Sigmoid colon (tissue), 7 donors: ENCODE measurements around the gene TOLLIP. TPM values are rescaled to one million over a fixed set of nuclear protein-coding genes. Genes with fewer than 3 reads are reported as not detected.

Experiments
- DNase-seq: peaks from one replicate; pipeline ENCODE4 v3.0.0-alpha.2; 2019
- H3K27ac ChIP-seq, 4 donors: fragments of 200-600 bp; sonication (generic); one replicate each; pipeline ENCODE4 v1.5.1; 2016 to 2019; ENCODE audit warnings: mild to moderate bottlenecking in 1 of 4
- H3K27me3 ChIP-seq, 3 donors: fragments of 200-600 bp; sonication (generic); one replicate each; pipeline ENCODE4 v1.5.1; 2019; ENCODE audit warnings: mild to moderate bottlenecking in 1 of 3
- H3K36me3 ChIP-seq, 4 donors: fragments of 200-600 bp; sonication (generic); one replicate each; pipeline ENCODE4 v1.5.1; 2016 to 2019
- H3K4me1 ChIP-seq, 4 donors: fragments of 200-600 bp; sonication (generic); one replicate each; pipeline ENCODE4 v1.5.1; 2017 to 2019
- H3K4me3 ChIP-seq, 4 donors: fragments of 200-600 bp; sonication (generic); one replicate each; pipeline ENCODE4 v1.5.1; 2017 to 2019; ENCODE audit warnings: mild to moderate bottlenecking in 2 of 4, moderate library complexity in 1 of 4
- H3K9me3 ChIP-seq, 4 donors: fragments of 200-600 bp in 3 of 4; sonication (generic) in 3 of 4; one replicate each; pipeline versions ENCODE4 v1.5.1 to v1.6.1; 2013 to 2019
- CTCF ChIP-seq, 4 experiments: fragments of 450-650 bp in 3 of 4; fragments of 200-600 bp in 1 of 4; IDR thresholded peaks; one replicate each; pipeline ENCODE4 v1.5.1; 2016 to 2019; ENCODE audit warnings: antibody characterized with exemption in 4 of 4, mild to moderate bottlenecking in 3 of 4, moderate library complexity in 2 of 4
- EP300 ChIP-seq, 4 donors: sonication (generic); formaldehyde crosslinking; IDR thresholded peaks; one replicate each; pipeline ENCODE4 v1.6.1; 2017; ENCODE audit warnings: antibody characterized with exemption in 4 of 4
- POLR2A ChIP-seq, 2 donors: fragments of 450-650 bp; IDR thresholded peaks; one replicate each; pipeline ENCODE4 v1.6.1; 2016; ENCODE audit warnings: antibody characterized with exemption in 2 of 2, mild to moderate bottlenecking in 2 of 2, moderate library complexity in 2 of 2
- POLR2AphosphoS5 ChIP-seq, 4 donors: sonication (generic); formaldehyde crosslinking; IDR thresholded peaks; one replicate each; pipeline ENCODE4 v1.6.1; 2017; ENCODE audit warnings: antibody characterized with exemption in 4 of 4
- WGBS, 2 donors: extraction: QIAGEN DNeasy Blood & Tissue Kit; methylation state at CpG; one replicate each; pipeline ENCODE4 v1.1.7; 2013; 5-methylcytosine and 5-hydroxymethylcytosine counted together
- intact Hi-C: fragments of 100-400 bp; cut with DNase I; formaldehyde crosslinking; loops from one replicate; pipeline ENCODE4 v1.15.1; 2023
- polyA plus RNA-seq, 3 donors: library from polyadenylated mRNA; stranded (reverse); fragments of 200-250 nt; gene quantifications; one replicate each; pipeline ENCODE4 v1.2.3, GENCODE V29; 2013
- total RNA-seq, 4 donors: library from RNA; depleted of rRNA; stranded (reverse); fragments of >200 nt; gene quantifications; one replicate each; pipeline ENCODE4 v1.1.0, GENCODE V29; 2016
- donor health status: healthy with polysubstance abuse.
- donor health status: Bipolar disorder and iron deficiency.
- donor health status: healthy.

The TOLLIP gene
- total and polyA plus RNA-seq, 7 donors: 25.0 to 41.2 (median 36.9) TPM

GRCh38 chr11:1238767-1239595 lies 70.5 kb downstream of the TOLLIP start:
- TF ChIP-seq POLR2AphosphoS5 (IDR thresholded peaks at IDR 0.05) (no peak), POLR2A (IDR thresholded peaks at IDR 0.05) (no peak), EP300 (IDR thresholded peaks at IDR 0.05) (no peak), CTCF (IDR thresholded peaks at IDR 0.05) (no peak)
- intact Hi-C loops: no loop called here
- WGBS, 2 donors: 35 to 63% methylated on average over 34 of the region's 34 CpGs
- Histone ChIP-seq H3K36me3 (no peaks in the 10 kb centered on the region), H3K4me1 (no peaks in the 10 kb centered on the region), H3K4me3 (no peak overlapping the region), H3K27ac (no peak overlapping the region), H3K9me3 (no peaks in the 10 kb centered on the region), H3K27me3 (no peaks in the 10 kb centered on the region)
- no peak for DNase-seq

GRCh38 chr11:1237851-1238250 lies 71.6 kb downstream of the TOLLIP start:
- DNase-seq: no peak
- Histone ChIP-seq H3K4me1 (no peaks in the 10 kb centered on the region), H3K36me3 (no peaks in the 10 kb centered on the region), H3K27ac (no peak overlapping the region), H3K9me3 (no peaks in the 10 kb centered on the region), H3K27me3 (no peaks in the 10 kb centered on the region), H3K4me3 (no peak overlapping the region)
- 76 to 84% methylated on average over 10 of the region's 10 CpGs for WGBS, 2 donors
- intact Hi-C loops: no loop called here
- TF ChIP-seq POLR2A (IDR thresholded peaks at IDR 0.05) (no peak), CTCF (IDR thresholded peaks at IDR 0.05) (no peak), EP300 (IDR thresholded peaks at IDR 0.05) (no peak), POLR2AphosphoS5 (IDR thresholded peaks at IDR 0.05) (no peak)

- no peak for DNase-seq
- WGBS, 2 donors: 13 to 71% methylated on average over 13 of the region's 13 CpGs
- H3K27ac ChIP-seq: no peak overlapping the region
- H3K9me3 ChIP-seq: no peaks in the 10 kb centered on the region
- H3K4me3 ChIP-seq: no peak overlapping the region
- TF ChIP-seq POLR2A (IDR thresholded peaks at IDR 0.05): no peak
- TF ChIP-seq EP300 (IDR thresholded peaks at IDR 0.05): no peak
- no peak for TF ChIP-seq CTCF (IDR thresholded peaks at IDR 0.05)
- no peak for TF ChIP-seq POLR2AphosphoS5 (IDR thresholded peaks at IDR 0.05)
- H3K27me3 ChIP-seq: no peaks in the 10 kb centered on the region
- H3K4me1 ChIP-seq: no peaks in the 10 kb centered on the region
- H3K36me3 ChIP-seq: no peaks in the 10 kb centered on the region
- intact Hi-C loops: no loop called here
These were observed 72.3 kb downstream of the TOLLIP start for GRCh38 chr11:1237128-1237580.

- 69 to 83% methylated on average over 37 of the region's 37 CpGs for WGBS, 2 donors
- peak; percentile 53 for DNase-seq
- TF ChIP-seq CTCF (IDR thresholded peaks at IDR 0.05) (no peak), POLR2A (IDR thresholded peaks at IDR 0.05) (no peak), POLR2AphosphoS5 (IDR thresholded peaks at IDR 0.05) (no peak), EP300 (IDR thresholded peaks at IDR 0.05) (no peak)
These were observed 72.9 kb downstream of the TOLLIP start for GRCh38 chr11:1236316-1237127.

More at GRCh38 chr11:1236316-1237127, 72.9 kb downstream of the TOLLIP start:
- no peak overlapping the region for H3K4me3 ChIP-seq
- intact Hi-C loops: no loop called here
- no peaks in the 10 kb centered on the region for H3K36me3 ChIP-seq
- no peaks in the 10 kb centered on the region for H3K4me1 ChIP-seq
- no peaks in the 10 kb centered on the region for H3K27me3 ChIP-seq
- no peaks in the 10 kb centered on the region for H3K9me3 ChIP-seq
- no peak overlapping the region for H3K27ac ChIP-seq
